Testis (tissue), 3 donors: ENCODE results near the gene TEX13B. TPM values are rescaled to one million over a fixed set of nuclear protein-coding genes. Genes with fewer than 3 reads are reported as not detected.

Experiments
- DNase-seq: peaks from one replicate; pipeline ENCODE4 v3.0.0-alpha.2; 2019
- H3K27ac ChIP-seq, 2 donors: fragments of 200-600 bp; sonication (generic); one replicate each; pipeline ENCODE4 v1.5.1; 2019
- H3K27me3 ChIP-seq: fragments of 200-600 bp; sonication (generic); one replicate; pipeline ENCODE4 v1.5.1; 2019
- H3K36me3 ChIP-seq: fragments of 200-600 bp; sonication (generic); one replicate; pipeline ENCODE4 v1.5.1; 2017; ENCODE audit warnings: low read depth; ENCODE audit errors: missing control alignments
- H3K4me1 ChIP-seq: fragments of 200-600 bp; sonication (generic); one replicate; pipeline ENCODE4 v1.5.1; 2019
- H3K4me3 ChIP-seq, 2 donors: fragments of 200-600 bp; sonication (generic); one replicate each; pipeline ENCODE4 v1.5.1; 2017 to 2019
- H3K9me3 ChIP-seq: fragments of 200-600 bp; sonication (generic); one replicate; pipeline ENCODE4 v1.5.1; 2017
- POLR2A ChIP-seq: fragments of 450-650 bp; IDR thresholded peaks from one replicate; pipeline ENCODE4 v1.6.1; 2017; ENCODE audit warnings: antibody characterized with exemption, mild to moderate bottlenecking, moderate library complexity
- WGBS, 2 donors: methylation state at CpG; one replicate each; pipeline ENCODE4 v1.1.5; 2018; 5-methylcytosine and 5-hydroxymethylcytosine counted together
- intact Hi-C: fragments of 100-400 bp; cut with DNase I; formaldehyde crosslinking; loops from one replicate; pipeline ENCODE4 v1.15.1; 2023; ENCODE audit warnings: low total_unique reads
- polyA plus RNA-seq: library from polyadenylated mRNA; stranded (reverse); fragments of 350-450 nt; fragmentation: Illumina TruSeq; extraction: RNeasy Lipid Tissue Mini Kit (QIAGEN cat#74804); gene quantifications from one replicate; pipeline ENCODE4 v1.2.3, GENCODE V29; 2014; ENCODE audit warnings: low read depth, low replicate concordance; ENCODE audit not compliant: insufficient read depth
- total RNA-seq, 2 donors: library from RNA; depleted of rRNA; stranded (reverse); fragments of >200 nt; gene quantifications; one replicate each; pipeline ENCODE4 v1.2.3, GENCODE V29; 2016
- TF ChIP-seq, protein P1 (sequence below), 3 experiments: fragments of 450-650 bp in 2 of 3; fragments of 200-600 bp in 1 of 3; sonication (generic) in 1 of 3; IDR thresholded peaks; one replicate each; pipeline ENCODE4 v1.5.1; 2016 to 2019; ENCODE audit warnings: antibody characterized with exemption in 3 of 3, mild to moderate bottlenecking in 2 of 3, moderate library complexity in 1 of 3

TEX13B gene
- total and polyA plus RNA-seq, 3 donors from 2014 or later: 0.34 to 1.7 (median 0.81) TPM

DNA sequence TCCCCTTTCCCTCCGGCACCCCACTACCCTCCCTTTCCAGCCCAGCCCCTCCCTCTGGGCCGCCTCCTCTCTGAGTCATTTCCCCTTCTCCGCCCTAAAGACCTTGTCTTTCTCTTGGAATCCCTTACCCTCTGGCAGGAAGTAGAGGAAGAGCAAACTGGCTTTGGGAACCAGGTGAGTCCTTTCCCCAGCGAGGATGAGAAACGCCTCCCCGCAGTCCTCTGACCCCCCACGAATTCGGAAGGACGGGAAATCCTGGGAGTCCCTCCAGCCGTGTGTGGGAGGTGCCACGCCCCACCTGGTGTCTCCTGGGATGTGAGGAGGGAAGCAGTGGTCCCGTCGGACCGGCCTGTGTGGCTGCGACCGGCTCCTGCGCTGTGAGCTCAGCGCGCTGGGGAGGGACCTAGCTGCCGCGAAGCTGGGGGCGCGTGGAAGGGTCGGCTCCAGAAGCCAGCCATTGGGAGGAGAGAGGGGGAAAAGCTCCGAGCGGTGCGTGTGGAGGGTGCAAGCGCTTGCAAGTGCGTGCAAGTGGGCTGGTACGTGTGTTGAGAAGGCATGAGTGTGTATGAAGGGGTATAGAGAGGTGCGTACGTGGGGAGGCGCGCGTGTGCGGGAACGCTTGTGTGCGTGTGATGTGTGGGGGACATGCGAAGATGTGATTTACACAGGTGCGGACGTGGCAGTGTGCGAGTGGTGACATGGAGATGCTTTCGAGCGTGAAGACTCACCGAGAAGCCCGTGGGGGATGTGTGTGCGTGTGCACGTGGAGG, 46.3 kb downstream of the TEX13B start:
- Histone ChIP-seq H3K27ac (no peak overlapping the region), H3K36me3 (no peaks in the 10 kb centered on the region), H3K27me3 (no peaks in the 10 kb centered on the region), H3K9me3 (no peaks in the 10 kb centered on the region), H3K4me1 (no peaks in the 10 kb centered on the region), H3K4me3 (no peak overlapping the region)
- no peak for TF ChIP-seq POLR2A
- TF ChIP-seq, protein P1, sequence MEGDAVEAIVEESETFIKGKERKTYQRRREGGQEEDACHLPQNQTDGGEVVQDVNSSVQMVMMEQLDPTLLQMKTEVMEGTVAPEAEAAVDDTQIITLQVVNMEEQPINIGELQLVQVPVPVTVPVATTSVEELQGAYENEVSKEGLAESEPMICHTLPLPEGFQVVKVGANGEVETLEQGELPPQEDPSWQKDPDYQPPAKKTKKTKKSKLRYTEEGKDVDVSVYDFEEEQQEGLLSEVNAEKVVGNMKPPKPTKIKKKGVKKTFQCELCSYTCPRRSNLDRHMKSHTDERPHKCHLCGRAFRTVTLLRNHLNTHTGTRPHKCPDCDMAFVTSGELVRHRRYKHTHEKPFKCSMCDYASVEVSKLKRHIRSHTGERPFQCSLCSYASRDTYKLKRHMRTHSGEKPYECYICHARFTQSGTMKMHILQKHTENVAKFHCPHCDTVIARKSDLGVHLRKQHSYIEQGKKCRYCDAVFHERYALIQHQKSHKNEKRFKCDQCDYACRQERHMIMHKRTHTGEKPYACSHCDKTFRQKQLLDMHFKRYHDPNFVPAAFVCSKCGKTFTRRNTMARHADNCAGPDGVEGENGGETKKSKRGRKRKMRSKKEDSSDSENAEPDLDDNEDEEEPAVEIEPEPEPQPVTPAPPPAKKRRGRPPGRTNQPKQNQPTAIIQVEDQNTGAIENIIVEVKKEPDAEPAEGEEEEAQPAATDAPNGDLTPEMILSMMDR (IDR thresholded peaks at IDR 0.05): no peak
- 13 to 16% methylated on average over 9 to 42 of the region's 48 CpGs for WGBS, 2 donors
- DNase-seq: no peak
- intact Hi-C loops: no loop called here

DNA sequence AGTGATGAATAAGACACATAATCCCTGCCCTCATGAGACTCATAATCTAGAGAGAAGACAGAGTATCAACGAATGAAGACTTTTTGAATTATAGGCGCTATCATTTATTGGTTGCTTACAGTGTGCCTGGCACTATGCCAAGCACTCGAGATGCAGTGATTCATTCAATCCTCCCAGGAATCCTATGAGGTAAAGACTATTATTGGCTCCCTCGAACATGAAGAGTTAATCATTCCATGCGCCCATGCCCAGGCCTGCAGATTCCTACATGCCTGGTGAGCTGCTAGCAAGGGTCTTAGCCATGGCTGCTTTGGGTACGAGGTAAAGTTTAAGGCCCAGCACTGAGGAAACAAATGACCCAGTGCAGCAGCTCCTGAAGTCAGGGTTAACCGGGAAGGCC, 47.0 kb downstream of the TEX13B start:
- Histone ChIP-seq H3K27ac (no peak overlapping the region), H3K9me3 (no peaks in the 10 kb centered on the region), H3K36me3 (no peaks in the 10 kb centered on the region), H3K4me3 (no peak overlapping the region), H3K27me3 (no peaks in the 10 kb centered on the region), H3K4me1 (no peaks in the 10 kb centered on the region)
- no peak for DNase-seq
- intact Hi-C loops: no loop called here
- 25 to 30% methylated on average over 7 of the region's 7 CpGs for WGBS, 2 donors
- no peak for TF ChIP-seq POLR2A
- TF ChIP-seq, protein P1 (IDR thresholded peaks at IDR 0.05): no peak

DNA sequence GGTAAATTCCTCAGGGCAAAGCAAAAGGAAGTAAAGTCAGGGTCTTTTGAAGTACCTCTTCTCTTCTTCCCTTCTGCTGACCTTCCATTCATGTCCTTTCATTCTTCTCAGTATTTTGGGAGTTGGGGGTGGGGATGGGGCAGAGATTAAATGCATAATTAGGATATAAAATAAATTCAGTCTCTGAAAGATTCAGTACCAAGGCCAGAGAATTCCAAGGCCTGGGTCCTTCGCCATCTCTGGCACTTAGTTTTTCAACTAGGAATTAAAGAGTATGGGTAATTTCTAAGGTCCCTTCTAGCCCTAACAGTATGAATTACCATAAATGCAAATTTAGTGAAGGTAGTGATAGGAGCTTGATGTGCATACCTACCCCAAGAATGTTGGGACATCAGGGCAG, 47.9 kb downstream of the TEX13B start:
- intact Hi-C loops: no loop called here
- no peaks in the 10 kb centered on the region for H3K4me1 ChIP-seq
- H3K27ac ChIP-seq: no peak overlapping the region
- 88 to 95% methylated on average over 1 of the region's 1 CpG for WGBS, 2 donors
- no peak for TF ChIP-seq POLR2A
- TF ChIP-seq, protein P1 (IDR thresholded peaks at IDR 0.05): no peak
- DNase-seq: no peak
- H3K9me3 ChIP-seq: no peaks in the 10 kb centered on the region
- H3K4me3 ChIP-seq: no peak overlapping the region
- H3K36me3 ChIP-seq: no peaks in the 10 kb centered on the region
- H3K27me3 ChIP-seq: no peaks in the 10 kb centered on the region

Other genes with a start within 250 kb of the TEX13B start
- gene TSC22D3, start 206.6 kb downstream of the TEX13B start, total RNA-seq: 100 to 1,000 TPM in 1 of 2 donors, 10 to 100 TPM in 1; 98.4 to 123 TPM
- gene TSC22D3, start 206.6 kb downstream of the TEX13B start, polyA plus RNA-seq: 65.5 TPM
- gene NCBP2L, start 204.6 kb downstream of the TEX13B start, total RNA-seq: not detected
- 4.5 TPM for gene NCBP2L, start 204.6 kb downstream of the TEX13B start, polyA plus RNA-seq
- gene MID2, start 156.5 kb downstream of the TEX13B start, total RNA-seq: 10 to 100 TPM; 11.3 to 15.2 TPM
- gene MID2, start 156.5 kb downstream of the TEX13B start, polyA plus RNA-seq: 6.5 TPM
- 100 to 1,000 TPM; 193 to 333 TPM for gene VSIG1, start 62.7 kb upstream of the TEX13B start, total RNA-seq
- 154 TPM for gene VSIG1, start 62.7 kb upstream of the TEX13B start, polyA plus RNA-seq
- 10 to 100 TPM; 53.4 to 64.3 TPM for gene PSMD10, start 109.2 kb upstream of the TEX13B start, total RNA-seq
- 49.8 TPM for gene PSMD10, start 109.2 kb upstream of the TEX13B start, polyA plus RNA-seq
- 1 to 10 TPM; 8.5 to 8.8 TPM for gene ATG4A, start 109.4 kb upstream of the TEX13B start, total RNA-seq
- 9.0 TPM for gene ATG4A, start 109.4 kb upstream of the TEX13B start, polyA plus RNA-seq